Measurements from ENCODE around the gene WIZ.

GRCh38 chr19:15468675-15469512, 19.1 kb upstream of the WIZ start:
- TF ChIP-seq POLR2A (IDR thresholded peaks at IDR 0.05): no peak
- TF ChIP-seq EP300 (IDR thresholded peaks at IDR 0.05): no peak
- TF ChIP-seq, protein P1, sequence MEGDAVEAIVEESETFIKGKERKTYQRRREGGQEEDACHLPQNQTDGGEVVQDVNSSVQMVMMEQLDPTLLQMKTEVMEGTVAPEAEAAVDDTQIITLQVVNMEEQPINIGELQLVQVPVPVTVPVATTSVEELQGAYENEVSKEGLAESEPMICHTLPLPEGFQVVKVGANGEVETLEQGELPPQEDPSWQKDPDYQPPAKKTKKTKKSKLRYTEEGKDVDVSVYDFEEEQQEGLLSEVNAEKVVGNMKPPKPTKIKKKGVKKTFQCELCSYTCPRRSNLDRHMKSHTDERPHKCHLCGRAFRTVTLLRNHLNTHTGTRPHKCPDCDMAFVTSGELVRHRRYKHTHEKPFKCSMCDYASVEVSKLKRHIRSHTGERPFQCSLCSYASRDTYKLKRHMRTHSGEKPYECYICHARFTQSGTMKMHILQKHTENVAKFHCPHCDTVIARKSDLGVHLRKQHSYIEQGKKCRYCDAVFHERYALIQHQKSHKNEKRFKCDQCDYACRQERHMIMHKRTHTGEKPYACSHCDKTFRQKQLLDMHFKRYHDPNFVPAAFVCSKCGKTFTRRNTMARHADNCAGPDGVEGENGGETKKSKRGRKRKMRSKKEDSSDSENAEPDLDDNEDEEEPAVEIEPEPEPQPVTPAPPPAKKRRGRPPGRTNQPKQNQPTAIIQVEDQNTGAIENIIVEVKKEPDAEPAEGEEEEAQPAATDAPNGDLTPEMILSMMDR (IDR thresholded peaks at IDR 0.05): no peak
